Right ventricle myocardium superior (tissue), 1 donor: Measurements from ENCODE around the gene IL7R. TPM values are rescaled to one million over a fixed set of nuclear protein-coding genes. Genes with fewer than 3 reads are reported as not detected.
"Not testable (repeated sequence)": the region's sequence is repeated elsewhere in the genome, so short reads cannot be mapped to it uniquely, and the experiment has no call there.

Experiments used
- ATAC-seq: fragments of 200-7000 bp; cut with Tn5 transposase; one replicate; pipeline ENCODE4 v1.9.1; 2020; ENCODE audit warnings: mild to moderate bottlenecking; ENCODE audit not compliant: poor library complexity
- DNase-seq: peaks from one replicate; pipeline ENCODE4 v3.0.0-alpha.2; 2020
- intact Hi-C: fragments of 100-400 bp; cut with DNase I; formaldehyde crosslinking; loops from one replicate; pipeline ENCODE4 v1.11.2; 2022
- total RNA-seq: library from RNA; stranded (reverse); fragmentation: NEBNext Ultra II Directional; extraction: Animal tissue kit (Norgen Biotek cat#: 25700); gene quantifications from one replicate; pipeline ENCODE4 v1.2.1, GENCODE V29; 2021
- donor health status: DM: no; HTN: yes; CAD: no; lungs with severe emphysema.

The IL7R gene
- total RNA-seq, 1 donor from 2014 or later = 0.67 TPM

GRCh38 chr5:35835796-35836742 is 20.6 kb upstream of the IL7R start:
- DNase-seq (no peak), ATAC-seq (no peak)
- intact Hi-C loops = no loop called here

GRCh38 chr5:35838370-35839042 is 18.2 kb upstream of the IL7R start:
- DNase-seq = no peak
- no peak for ATAC-seq
- intact Hi-C loops = no loop called here

- no peak for DNase-seq
- no peak for ATAC-seq
- intact Hi-C loops = no loop called here
Measured at GRCh38 chr5:35842856-35843255, 13.8 kb upstream of the IL7R start.

- ATAC-seq, DNase-seq, intact Hi-C loops: not testable (repeated sequence)
Measured at GRCh38 chr5:35845508-35845907, 11.2 kb upstream of the IL7R start.

- intact Hi-C loops = no loop called here
- no peak for DNase-seq
- no peak for ATAC-seq
Measured at GRCh38 chr5:35847491-35847890, 9.2 kb upstream of the IL7R start.

- intact Hi-C loops = no loop called here
- no peak for DNase-seq
- ATAC-seq = no peak
Measured at GRCh38 chr5:35847961-35848360, 8.7 kb upstream of the IL7R start.

GRCh38 chr5:35849860-35850259 is 6.8 kb upstream of the IL7R start:
- intact Hi-C loops = no loop called here
- DNase-seq (no peak), ATAC-seq (no peak)

GRCh38 chr5:35850967-35851680 is 5.6 kb upstream of the IL7R start:
- no peak for ATAC-seq
- no peak for DNase-seq
- intact Hi-C loops = no loop called here

GRCh38 chr5:35852084-35852734 is 4.5 kb upstream of the IL7R start:
- DNase-seq (peak; percentile 37), ATAC-seq (no peak)
- intact Hi-C loops = no loop called here

- no peak for ATAC-seq
Measured at GRCh38 chr5:35852773-35853172, 3.9 kb upstream of the IL7R start.

GRCh38 chr5:35853631-35854030 is 3.1 kb upstream of the IL7R start:
- intact Hi-C loops = no loop called here
- ATAC-seq = peak; percentile 39
- no peak for DNase-seq

More at GRCh38 chr5:35852773-35853172, 3.9 kb upstream of the IL7R start:
- no peak for DNase-seq
- intact Hi-C loops = no loop called here

GRCh38 chr5:35854248-35854647 is 2.4 kb upstream of the IL7R start:
- intact Hi-C loops = no loop called here
- no peak for DNase-seq
- ATAC-seq = no peak

GRCh38 chr5:35855187-35855586 is 1.5 kb upstream of the IL7R start:
- ATAC-seq (no peak), DNase-seq (no peak)
- intact Hi-C loops = no loop called here

GRCh38 chr5:35856186-35856764 is 416 bp upstream of the IL7R start:
- intact Hi-C loops, ATAC-seq, DNase-seq: not testable (repeated sequence)

- intact Hi-C loops = no loop called here
- DNase-seq = no peak
- ATAC-seq = no peak
Measured at GRCh38 chr5:35857606-35858205, 1.0 kb downstream of the IL7R start.

- intact Hi-C loops = no loop called here
- DNase-seq (no peak), ATAC-seq (no peak)
Measured at GRCh38 chr5:35859101-35859661, 2.5 kb downstream of the IL7R start.

- intact Hi-C loops = no loop called here
- ATAC-seq (no peak), DNase-seq (no peak)
Measured at GRCh38 chr5:35860686-35861085, 4.0 kb downstream of the IL7R start.

- intact Hi-C loops = no loop called here
- ATAC-seq (no peak), DNase-seq (no peak)
Measured at GRCh38 chr5:35861718-35862117, 5.0 kb downstream of the IL7R start.
